HG03060 (cell line): ENCODE measurements around the gene ADGRG1.

Experiments
- ATAC-seq: cut with Tn5 transposase; IDR thresholded peaks from one replicate; pipeline ENCODE4 v1.9.1; 2021; ENCODE audit warnings: low read depth, moderate number of reproducible peaks; ENCODE audit not compliant: unreplicated experiment

ADGRG1 gene

DNA sequence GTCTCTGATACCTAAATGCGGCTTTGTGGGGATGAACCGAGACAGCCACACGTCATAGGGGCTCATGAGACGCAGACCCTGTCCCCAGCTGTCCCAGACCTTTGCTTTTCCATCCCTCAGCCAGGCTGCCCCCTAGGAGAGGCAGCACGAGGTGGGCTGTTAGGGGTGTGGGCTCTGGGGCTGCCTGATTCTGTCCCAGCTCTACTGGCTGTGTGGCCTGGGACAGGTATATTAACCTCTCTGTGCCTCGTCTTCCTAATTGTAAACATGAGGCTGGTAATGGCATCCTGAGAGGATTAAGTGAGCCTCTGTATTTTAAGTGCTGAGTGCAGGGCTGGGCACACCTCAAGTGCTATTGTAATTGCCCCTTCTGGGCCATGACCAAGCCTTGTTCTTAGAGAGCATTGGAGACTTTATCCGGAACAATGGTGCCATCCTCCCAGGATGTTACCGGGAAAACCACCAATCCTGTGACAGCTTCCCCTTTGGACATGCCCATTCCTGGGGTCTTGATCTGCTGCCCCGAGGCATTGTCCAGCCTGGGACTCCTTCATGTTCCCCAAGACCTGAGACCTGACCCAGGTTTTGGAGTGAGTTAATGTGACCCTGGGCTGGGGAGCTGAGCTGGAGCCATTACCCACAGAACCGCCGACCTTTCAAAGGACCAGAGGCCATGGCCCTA, 5.1 kb downstream of the ADGRG1 start:
- no peak for ATAC-seq

DNA sequence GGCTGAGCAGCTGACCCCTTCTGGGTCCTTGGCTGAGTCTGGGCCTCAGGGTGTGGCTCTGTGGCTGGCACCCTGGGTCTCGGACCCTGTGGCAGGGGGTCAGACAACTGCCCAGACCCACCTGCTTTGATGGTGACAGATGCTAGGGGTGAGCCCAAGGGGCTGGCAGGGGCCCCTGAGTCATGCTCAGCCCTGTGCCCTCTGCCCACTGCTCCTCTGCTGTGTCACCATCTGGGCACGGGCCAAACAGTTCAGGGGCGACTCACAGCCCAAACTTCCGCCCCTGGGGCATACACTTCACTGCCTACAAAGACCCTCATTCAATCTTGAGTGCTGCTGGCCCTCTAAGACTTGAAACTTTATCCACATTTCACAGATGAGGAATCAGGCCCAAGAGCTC, 5.7 kb downstream of the ADGRG1 start:
- ATAC-seq, result no peak

DNA sequence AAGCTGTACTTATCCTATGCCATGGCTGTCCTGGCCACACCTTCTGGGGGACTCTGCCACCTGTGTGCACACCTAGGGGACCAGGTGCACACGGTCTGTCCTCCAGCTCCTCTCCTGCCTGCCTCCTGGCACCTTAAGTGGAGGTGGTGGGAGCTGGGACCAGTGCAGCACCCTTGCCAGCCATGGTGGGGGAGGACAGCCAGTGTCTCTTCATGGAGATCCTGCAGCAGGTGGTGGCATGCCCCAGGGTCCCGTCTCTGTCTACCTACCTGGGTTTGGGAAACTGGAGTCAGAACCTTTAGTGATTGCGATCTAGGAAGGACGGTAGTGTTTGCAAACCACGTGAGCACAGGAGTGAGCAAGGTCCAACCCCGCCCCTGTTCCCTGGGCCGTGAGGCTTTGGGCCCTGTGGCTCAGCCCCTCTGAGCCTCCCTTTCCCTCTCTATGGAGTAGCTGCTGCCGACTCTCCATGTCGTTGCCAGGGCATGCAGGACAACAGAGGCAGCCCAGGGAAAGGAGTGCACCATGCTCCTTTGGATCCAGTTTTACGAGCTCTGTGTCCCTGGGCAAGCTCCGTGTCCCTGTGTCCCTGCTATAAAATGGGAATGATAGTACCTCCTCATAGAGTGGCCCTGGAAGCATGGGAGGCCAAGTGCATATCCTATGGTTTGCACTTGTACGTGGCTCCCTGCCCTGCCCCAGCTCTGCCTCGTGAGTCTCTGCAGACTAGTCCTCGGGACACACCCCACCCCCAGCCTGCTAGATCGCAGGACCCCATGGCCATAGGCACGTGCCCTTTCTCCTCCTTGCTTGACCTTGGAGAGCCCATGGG, 7.1 kb downstream of the ADGRG1 start:
- ATAC-seq, result no peak

DNA sequence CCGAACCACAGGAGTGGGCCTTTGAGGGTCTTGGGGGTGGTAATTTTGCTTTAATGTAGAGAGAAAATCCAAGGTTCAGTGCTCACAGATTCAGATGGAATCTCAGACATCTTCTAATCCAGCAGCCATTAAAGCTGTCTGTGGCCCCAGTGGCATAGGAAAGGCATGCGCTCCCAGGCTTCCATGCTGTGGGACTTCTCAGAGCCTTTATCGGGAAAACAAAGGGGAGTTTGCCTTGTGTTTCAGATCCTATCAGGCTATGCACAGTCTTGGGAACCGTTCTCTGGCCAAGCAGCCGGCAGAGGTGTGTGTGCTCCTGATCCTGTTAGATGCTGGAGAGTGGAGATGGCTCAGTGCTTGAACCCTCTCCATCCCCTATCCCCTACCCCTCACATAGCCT, 7.8 kb downstream of the ADGRG1 start:
- ATAC-seq, result no peak

DNA sequence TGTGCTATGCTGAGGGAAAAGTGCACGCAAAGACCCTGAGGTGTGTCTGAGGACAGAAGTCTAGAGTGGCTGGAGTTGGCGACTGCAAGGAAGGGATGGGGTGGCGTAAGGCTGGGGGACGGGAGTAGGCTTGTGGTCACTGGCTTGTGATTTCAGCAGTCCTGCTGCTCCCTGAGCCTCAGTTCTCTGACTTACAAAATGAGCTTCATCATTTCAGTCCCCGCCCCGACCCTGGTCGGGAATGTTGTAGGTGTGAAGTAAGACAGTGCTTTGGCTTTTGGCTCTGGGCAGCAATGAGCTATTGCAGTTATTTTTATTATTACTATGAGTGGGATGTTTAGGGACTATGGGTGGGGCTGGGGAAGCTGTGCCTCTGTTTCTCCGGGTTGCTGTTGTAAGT, 8.6 kb downstream of the ADGRG1 start:
- ATAC-seq, result no peak

DNA sequence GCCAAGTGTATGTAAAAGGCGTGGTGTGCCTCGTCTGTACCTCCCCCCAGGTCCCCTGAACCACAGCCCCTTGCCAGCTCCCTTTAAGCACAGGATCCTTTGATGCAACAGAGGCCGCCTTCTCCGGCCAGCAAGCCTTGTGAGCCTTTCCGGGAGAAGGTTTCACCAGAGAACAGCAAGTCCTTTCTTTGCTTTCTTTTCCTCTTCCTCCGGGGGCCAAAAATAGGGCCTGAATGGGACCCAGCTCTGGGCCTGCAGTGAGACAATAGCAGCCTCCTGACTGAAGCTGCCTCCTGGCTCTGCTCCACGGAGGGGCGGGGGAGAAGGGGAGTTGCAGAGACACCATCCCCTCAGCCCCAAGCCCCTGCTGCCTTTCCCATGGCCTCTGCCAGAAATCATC, 9.0 kb downstream of the ADGRG1 start:
- ATAC-seq, result no peak

DNA sequence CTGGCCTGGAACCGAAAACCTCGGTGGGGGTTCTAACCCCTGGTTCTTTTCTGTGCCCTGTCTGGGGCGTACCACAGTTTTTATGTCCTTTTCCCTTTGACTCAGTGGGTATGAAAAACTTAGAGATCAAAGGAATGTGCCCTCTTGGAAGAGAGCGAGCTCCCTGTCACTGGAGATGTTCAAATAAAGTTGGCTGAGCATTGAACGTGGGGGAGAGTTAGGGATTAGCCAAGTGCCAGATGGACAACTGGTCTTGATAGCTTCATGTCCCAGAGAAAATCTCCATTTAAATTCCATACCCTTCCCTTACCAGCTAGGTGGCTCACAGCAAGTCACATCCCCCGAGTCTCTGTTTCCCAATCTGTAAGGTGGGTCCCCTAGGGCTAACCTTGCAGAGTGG, 9.5 kb downstream of the ADGRG1 start:
- no peak for ATAC-seq

DNA sequence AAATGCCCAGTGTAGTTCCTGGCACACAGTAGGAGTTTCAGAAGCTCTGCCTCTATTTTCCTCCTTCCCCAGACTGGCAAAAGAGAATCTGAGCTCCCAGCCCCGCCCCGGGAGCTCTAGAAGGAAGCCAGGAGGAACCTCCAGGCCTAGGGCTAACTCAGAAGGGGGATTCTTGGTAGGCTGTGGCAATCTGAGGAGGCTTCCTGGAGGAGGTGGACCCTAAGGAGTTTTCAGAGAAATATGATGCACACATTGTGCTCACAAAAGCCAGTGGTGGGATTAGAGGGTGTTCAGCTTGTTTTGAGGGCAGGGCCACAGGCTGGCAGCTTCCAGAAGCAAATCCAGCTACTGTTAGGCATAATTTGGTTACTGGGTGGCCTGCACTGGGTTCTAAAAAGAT, 10.0 kb downstream of the ADGRG1 start:
- no peak for ATAC-seq

DNA sequence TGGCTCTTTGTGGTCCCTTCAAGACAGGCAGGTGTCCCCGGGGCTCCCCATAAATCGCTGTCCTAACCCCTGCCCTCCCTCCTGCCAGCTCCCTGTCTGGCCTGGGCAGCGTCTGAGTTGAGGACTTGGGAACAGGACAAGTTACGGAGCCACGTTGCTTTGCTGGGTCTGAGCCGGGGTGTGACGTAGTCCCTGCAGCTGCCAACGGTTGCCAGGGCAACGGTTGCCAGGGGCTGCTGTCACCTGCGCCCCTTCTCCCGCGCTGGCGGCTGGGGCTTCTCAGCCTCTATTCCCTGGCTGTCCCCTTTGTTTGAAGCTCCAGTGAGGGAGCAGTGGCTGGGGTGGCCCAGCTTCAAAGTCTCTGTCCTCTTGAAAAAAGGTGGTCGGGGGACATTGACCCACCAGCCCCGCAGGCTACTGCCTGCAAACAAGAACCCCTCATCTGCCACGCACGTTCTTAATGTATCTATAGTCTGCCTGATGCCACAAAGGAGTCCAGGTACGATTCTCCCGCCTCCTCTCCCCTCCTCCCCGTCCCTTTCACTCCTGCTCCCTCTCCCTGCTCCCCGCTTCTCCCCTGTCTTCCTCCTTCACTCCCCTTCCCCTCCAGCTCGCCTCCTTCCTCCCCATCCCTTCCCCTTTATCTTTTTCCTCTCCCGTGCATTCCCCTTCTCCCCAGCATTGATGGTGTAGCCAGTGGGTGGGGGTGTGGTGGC, 10.9 kb downstream of the ADGRG1 start:
- ATAC-seq, result no peak

DNA sequence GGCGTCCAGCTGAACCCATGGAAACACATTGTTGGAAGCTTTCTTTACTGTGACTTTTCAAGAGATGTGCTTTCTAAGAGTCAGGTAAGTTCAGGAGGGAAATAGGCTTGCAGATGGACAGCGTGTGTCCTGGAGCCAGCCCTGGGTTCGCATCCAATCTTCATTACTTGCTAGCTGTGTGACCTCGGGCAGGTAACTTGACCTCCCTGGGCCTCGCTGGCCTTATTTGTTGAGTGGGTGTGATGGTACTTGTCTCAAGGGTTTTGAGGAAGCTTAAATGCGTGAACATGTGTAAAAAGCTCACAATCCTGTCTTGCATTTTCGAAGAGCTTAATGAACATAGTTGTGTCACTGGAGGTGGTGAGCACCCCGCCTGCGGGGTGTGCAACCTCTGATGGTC, 11.8 kb downstream of the ADGRG1 start:
- no peak for ATAC-seq

DNA sequence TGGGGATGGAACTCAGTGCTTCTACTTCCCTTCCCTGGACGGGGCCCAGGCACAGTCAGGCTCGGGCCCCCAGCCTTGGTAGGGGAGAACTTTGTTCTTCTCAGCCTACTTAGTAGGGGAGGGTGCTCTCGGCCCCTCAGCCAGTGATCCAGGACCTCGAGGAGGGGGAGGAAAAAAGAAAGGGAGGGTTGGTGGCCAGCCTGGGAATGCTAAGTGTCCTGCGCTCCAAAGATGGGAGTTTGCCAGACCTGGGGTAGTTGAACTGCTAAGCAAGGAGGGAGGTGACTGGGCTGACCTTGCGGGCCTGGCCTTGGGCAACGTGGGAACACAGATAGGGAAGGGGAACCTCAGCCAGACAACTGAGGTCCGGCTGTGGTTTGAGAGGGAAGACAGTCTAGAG, 12.2 kb downstream of the ADGRG1 start:
- no peak for ATAC-seq

DNA sequence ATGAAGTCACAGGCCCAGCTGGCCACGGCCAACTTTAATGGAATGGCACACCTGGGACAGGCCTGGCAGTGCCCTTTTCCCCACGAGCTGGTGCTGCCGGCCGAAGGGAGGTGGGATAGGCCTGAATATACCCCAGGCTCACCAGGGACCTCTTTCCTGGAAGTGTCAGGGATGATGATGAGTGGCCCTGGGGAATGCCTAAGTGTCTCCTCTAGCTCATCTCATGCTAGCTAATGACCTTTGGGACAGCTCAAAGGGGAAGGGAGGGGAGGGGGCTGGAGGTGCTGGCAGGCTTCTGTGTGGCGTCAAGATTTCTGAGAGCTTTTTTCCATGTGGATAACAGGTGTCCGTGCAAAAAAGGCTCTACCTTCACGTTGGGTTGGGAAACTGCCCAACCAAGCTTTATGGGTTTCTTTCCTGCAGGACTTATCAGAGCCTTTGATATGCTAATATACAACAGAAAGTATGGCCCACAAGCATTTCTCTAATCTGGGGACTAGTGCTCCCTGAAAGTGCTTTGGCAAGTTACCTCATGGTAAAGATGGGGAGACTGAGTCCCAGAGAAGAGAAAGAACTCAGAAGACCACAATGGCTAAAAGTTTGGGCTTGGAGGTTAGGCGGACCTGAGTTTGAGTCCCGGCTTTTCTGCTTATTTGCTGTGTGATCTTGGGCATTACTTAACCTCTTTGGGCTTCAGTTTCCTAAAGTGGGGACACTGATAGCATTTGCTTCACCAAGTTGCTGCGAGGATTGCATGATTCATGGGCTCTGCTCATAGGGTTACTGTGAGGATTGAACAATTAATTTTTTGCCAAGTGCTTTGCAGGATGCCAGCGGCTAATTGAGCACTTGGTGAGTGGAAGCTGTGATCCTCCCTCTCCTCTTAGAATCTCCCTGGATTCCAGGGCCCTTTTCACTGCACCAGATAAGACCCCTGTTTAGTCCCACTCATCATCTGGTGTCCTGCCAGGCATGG, 14.0 kb downstream of the ADGRG1 start:
- no peak for ATAC-seq

DNA sequence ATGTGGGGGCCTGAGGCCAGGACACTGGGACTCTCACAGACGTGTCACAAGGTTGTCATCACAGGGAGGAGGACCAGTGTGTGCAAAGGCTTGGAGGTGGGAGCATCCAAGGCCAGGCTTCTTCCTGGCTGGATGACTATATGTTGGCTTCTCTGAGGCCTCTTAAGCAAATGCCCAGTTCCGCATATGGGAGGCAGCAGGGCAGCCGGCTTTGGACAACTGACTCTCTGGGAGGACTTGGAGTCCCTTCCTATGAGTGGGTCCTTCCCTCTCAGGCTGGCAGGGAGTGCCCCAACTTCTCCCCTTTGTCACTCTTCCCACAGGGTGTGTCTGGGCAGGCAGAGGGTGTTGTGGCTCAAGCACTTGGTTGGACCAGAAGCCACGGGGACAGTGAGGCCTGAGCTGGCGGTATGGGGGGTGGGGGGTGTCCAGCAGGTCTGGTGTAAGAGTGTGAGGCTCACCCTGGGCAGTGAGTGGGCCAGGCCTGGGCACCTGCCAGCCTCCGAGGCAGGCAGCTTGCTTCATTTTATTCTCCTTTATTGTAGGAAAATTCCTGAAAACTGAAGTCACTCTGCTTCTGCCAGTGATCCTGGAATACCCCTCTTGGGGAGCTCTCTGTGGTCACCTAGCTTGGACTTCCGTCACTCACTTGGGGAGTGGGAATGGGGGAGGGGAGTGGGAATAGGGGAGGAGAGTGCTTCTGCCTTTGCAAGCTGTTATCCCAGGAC, 14.9 kb downstream of the ADGRG1 start:
- no peak for ATAC-seq

DNA sequence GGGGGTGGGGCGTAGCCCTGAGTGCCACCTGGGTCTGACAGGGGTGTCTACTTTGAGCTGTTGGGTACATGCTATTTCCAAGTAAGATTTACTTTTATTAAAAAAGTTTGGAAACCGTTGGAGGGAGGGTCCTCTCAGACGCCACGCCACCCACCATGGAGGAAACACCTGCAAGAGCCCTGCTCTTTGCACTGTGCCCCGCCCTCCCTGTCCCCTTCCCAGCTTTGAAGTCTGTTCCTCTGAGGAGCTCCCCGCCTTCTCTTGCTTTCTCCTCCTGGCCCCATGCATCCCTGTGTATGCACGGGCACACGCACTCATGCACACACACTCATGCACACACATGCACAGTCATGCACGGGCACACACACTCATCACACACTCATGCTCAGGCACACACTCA, 15.5 kb downstream of the ADGRG1 start:
- no peak for ATAC-seq

DNA sequence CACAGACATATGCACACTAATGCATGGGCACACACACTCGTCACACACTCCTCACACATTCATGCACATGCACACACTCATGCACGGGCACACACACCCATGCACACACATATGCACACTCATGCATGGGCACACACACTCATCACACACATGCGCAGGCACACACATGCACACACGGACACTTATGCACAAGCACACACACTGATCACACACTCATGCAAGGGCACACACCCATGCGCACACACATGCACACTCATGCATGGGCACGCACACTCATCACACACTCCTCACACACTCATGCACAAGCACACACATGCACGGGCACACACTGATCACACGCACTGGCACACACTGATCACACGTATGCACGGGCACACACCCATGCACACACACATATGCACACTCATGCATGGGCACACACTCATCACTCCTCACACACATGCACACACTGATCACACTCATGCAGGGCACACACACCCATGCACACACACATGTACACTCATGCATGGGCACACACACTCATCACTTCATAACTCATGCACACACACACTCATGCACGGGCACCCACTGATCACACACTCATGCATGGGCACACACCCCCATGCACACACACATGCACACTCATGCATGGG, 16.1 kb downstream of the ADGRG1 start:
- ATAC-seq, result no peak

DNA sequence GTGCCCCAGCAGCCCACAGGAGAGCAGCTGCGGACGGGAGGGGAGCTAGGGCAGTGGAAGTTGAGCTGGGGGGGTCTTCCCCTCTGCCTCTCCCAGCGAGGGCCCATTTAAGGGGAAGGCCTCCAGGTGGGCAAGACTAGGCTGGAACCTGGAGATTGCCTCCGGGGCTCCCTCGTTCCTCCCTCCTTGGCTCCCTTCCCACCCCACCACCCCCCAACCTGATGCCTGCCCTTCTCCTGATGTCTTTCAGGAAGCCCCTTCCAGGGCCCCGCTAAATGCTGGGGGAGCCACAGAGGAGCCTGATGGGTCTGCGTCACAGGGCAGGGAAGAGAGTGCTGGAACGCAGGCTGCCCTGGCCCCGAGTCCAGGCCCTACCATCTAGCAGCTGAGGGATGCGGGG, 16.7 kb downstream of the ADGRG1 start:
- no peak for ATAC-seq

DNA sequence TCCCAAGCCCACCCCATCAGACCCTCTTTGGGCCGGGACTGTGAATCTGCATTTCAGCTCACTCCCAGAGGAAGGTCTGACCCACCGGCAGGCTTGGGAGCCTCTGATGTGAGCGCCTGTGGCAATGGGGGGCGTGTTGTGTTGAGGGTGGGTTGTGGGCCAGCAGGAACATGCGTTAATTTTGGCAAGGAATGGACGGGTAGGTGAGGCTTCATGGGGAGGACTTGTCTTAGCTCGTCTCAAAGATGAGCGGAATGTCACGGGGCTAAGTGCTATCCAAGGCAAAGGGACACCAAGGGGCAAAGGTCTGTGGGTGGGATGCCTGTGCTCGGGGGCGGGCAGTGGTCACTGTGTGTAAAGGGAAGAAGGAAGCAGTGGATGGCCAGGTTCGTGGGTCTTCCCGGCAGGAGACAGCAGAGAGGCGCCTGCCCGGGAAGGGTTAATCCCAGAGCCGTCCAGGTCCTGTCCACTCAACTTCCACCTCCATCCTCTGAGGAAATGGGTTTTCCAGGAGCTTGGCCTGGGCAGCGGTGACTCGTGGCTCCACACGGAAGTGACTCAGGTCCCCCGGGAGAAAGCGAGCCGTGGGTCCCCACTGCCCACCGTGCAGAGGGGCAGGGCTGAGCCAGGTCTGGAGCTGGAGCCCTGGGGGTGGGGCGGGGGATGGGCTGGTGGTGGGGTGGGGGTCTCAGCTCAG, 17.4 kb downstream of the ADGRG1 start:
- ATAC-seq, result no peak

DNA sequence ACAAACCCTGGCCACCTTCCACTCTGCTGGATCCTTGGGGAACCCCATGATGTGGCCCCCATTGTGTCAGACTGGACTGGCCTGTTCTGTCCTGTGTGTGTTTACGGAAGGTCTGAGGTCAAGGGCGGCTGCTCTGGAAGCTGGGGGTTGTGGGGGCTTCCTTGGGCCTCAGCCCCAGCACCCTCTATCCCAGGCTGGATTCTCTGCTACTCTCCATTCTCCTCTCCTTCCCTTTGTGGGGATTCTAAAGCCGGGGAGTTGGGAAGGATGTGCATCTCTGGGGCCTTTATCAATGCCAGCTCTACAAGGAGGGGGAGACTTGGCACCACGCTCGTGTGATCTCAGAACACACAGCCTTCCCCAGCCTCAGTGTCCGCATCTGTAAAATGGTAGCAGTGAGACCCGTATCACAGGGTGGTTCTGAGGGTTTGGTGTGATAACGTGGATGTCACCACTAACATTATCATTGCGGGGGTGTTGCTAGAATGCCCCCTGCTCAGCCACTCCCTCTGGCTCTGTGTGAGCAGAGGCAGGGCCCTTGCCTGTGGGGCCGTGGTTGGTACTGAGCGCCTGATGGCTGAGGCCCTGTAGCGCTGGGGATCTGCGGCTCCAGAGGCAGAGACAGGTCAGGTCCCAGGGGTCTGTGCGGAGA, 18.1 kb downstream of the ADGRG1 start:
- ATAC-seq, result no peak
